ENCODE results near the gene CD7. TPM values are rescaled to one million over a fixed set of nuclear protein-coding genes. Genes with fewer than 3 reads are reported as not detected.
"Not testable (repeated sequence)": the region's sequence is repeated elsewhere in the genome, so short reads cannot be mapped to it uniquely, and the experiment has no call there.

Gene CD7
- 100 to 1,000 TPM; 186 to 190 TPM for total RNA-seq
- polyA plus RNA-seq = 193 TPM

DNA sequence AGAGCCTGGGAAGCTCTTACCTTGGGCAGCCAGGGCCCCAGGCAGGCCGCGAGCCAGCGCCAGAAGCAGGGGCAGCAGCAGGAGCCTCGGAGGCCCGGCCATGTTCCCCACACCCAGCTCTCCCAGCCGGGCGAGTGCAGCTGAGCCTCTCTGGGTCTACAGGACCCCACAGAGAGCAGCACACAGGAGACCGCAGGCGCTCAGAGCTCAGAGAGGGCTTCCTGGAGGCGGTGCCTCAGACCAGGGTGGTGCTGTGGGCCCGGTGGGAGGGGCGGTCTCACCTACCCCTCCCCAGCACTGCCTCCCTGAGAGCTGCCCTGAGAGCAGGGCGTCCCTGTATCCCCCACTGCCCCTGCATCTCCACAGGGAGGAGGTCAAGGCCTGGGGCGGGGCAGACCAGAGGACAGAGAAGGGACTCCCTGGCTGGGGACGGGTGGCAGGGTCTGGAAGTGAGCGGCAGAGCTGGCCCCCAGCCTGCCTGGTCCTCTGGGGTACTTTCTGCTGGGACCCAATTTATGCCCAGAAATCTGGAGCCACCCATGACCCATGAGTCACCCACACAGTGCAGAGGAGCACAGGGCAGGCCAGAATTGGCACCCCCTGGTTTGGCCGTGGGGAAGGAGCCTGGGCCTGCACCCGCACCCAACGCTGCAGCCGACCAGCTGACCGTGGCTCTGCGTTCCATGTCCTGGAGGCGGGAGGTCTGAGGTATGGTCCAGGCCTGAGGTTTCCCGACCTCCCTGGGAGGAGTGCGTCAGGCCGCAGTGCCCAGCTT is at the start of gene CD7:
TSS of gene CD7 (minus strand) at position 215 of the 775 bp plus-strand sequence. CDS start at position 102, 113 bp downstream.
- Mint-ChIP-seq H3K9me3 (no peaks in the 10 kb centered on the region), H3K4me3 (peak within 1 kb of the TSS in 5 of 7 donors; percentile 89 to 95 (median 94)), H3K36me3 (peaks cover 0 to 22% (median 0%) of the 10 kb centered on the region in 3 donors), H3K27me3 (peaks cover 0 to 2% of the 10 kb centered on the region in 2 donors), H3K4me1 (peaks cover 13 to 42% (median 16%) of the 10 kb centered on the region in 3 donors), H3K27ac (peak within 1 kb of the TSS in 7 of 8 donors; percentile 82 to 97 (median 96))
- Histone ChIP-seq H3K27me3 (ENCODE audit: insufficient read depth, low read length, poor library complexity, severe bottlenecking) (no peaks in the 10 kb centered on the region), H3K36me3 (ENCODE audit: insufficient read depth, low read length) (peaks cover 6% of the 10 kb centered on the region), H3K4me3 (ENCODE audit: low read length) (peak within 1 kb of the TSS; percentile 91), H3K27ac (ENCODE audit: low read depth, low read length) (peak within 1 kb of the TSS; percentile 45), H3K4me1 (ENCODE audit: insufficient read depth, low read length) (peaks cover 24% of the 10 kb centered on the region), H3K9me3 (ENCODE audit: low read length) (no peaks in the 10 kb centered on the region)
- ChIA-PET CTCF (interaction anchor here (0.9 to 8.2 kb wide), 12 partner anchors 16 to 117 kb away, joined by 3 to 127 read pairs (median 4); partner anchors contain the start of genes CSNK1D and SECTM1), POLR2A (interaction anchor here (1.1 to 3.1 kb wide), 4 partner anchors 12 to 25 kb away, joined by 4 to 37 read pairs (median 14); no protein-coding TSS in a partner anchor)
- DNase-seq = peak; percentile 54 to 85 (median 74)

DNA sequence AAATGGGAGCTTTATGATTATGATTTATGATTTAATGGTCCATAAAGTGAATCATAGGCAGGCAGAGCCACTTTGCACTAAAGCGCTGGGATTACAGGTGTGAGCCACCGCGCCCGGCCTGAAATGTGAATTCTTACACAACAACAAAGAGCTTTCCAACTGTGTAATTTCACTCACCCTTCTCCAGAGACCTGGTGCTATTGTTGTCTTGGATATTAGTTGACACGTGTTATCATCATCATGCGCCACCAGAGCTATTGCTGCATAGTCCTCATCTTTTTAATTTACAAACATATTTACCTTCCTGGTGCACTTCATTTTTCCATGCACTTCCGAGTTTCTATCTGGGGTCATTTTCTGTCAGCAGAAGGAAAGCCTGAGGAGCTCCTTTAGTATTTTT is 49.3 kb upstream of the CD7 start:
- no peaks in the 10 kb centered on the region for H3K36me3 ChIP-seq (ENCODE audit: insufficient read depth, low read length)
- H3K27me3 Mint-ChIP-seq = peaks cover 15 to 26% of the 10 kb centered on the region in 2 donors
- ChIA-PET CTCF (no interaction called here), POLR2A (no interaction called here)
- H3K36me3 Mint-ChIP-seq = no peaks in the 10 kb centered on the region
- peaks cover 0 to 11% (median 7%) of the 10 kb centered on the region in 3 donors for H3K4me1 Mint-ChIP-seq
- H3K9me3 Mint-ChIP-seq = no peaks in the 10 kb centered on the region
- peaks cover 10% of the 10 kb centered on the region for H3K27me3 ChIP-seq (ENCODE audit: insufficient read depth, low read length, poor library complexity, severe bottlenecking)
- H3K9me3 ChIP-seq (ENCODE audit: low read length) = no peaks in the 10 kb centered on the region
- peaks cover 5% of the 10 kb centered on the region for H3K4me1 ChIP-seq (ENCODE audit: insufficient read depth, low read length)
- no peak overlapping the region for H3K4me3 Mint-ChIP-seq
- DNase-seq = no peak
- no peak overlapping the region for H3K4me3 ChIP-seq (ENCODE audit: low read length)
- no peak overlapping the region for H3K27ac Mint-ChIP-seq
- H3K27ac ChIP-seq (ENCODE audit: low read depth, low read length) = no peak overlapping the region

DNA sequence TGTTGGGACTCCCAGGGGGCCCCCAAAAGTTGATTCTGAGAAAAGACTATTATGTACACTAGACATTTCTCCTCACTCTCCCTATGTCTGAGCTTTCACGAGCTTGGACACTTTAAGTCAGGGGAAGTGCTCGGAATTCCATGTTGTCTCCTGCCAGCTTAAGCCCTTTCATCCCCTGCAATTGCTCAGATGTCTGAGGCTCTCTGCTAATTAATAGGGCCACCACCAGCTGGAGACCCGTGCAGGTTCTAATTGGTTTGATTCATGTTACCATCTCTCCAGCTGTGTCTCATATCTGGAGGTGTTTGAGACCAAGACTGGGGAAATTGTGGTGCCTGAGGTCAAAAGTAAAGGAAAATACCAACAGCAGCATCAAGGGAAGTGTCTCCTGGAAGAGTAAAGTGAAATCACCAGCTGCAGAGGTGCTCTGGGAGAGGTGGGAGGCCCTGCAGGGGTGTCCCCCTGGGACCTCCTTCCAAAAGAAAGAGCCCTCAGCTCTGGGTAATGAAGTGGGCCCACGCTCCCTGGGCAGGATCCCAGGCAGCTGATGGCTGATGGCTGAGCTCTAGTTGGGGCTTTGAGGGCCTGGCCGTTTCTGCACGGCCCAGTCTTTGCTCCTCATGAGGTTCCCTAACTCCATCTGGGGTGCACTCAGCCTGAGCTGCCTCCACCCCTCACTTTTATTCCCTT is 48.3 kb upstream of the CD7 start:
- Histone ChIP-seq H3K4me1 (ENCODE audit: insufficient read depth, low read length) (peaks cover 4% of the 10 kb centered on the region), H3K27me3 (ENCODE audit: insufficient read depth, low read length, poor library complexity, severe bottlenecking) (peaks cover 6% of the 10 kb centered on the region), H3K27ac (ENCODE audit: low read depth, low read length) (no peak overlapping the region), H3K9me3 (ENCODE audit: low read length) (no peaks in the 10 kb centered on the region), H3K4me3 (ENCODE audit: low read length) (no peak overlapping the region), H3K36me3 (ENCODE audit: insufficient read depth, low read length) (no peaks in the 10 kb centered on the region)
- H3K27me3 Mint-ChIP-seq = peaks cover 15 to 20% of the 10 kb centered on the region in 2 donors
- POLR2A ChIA-PET = no interaction called here
- no peak overlapping the region for H3K27ac Mint-ChIP-seq
- CTCF ChIA-PET = no interaction called here
- no peak overlapping the region for H3K4me3 Mint-ChIP-seq
- peaks cover 0 to 5% (median 4%) of the 10 kb centered on the region in 3 donors for H3K4me1 Mint-ChIP-seq
- no peak for DNase-seq
- no peaks in the 10 kb centered on the region for H3K36me3 Mint-ChIP-seq
- no peaks in the 10 kb centered on the region for H3K9me3 Mint-ChIP-seq

DNA sequence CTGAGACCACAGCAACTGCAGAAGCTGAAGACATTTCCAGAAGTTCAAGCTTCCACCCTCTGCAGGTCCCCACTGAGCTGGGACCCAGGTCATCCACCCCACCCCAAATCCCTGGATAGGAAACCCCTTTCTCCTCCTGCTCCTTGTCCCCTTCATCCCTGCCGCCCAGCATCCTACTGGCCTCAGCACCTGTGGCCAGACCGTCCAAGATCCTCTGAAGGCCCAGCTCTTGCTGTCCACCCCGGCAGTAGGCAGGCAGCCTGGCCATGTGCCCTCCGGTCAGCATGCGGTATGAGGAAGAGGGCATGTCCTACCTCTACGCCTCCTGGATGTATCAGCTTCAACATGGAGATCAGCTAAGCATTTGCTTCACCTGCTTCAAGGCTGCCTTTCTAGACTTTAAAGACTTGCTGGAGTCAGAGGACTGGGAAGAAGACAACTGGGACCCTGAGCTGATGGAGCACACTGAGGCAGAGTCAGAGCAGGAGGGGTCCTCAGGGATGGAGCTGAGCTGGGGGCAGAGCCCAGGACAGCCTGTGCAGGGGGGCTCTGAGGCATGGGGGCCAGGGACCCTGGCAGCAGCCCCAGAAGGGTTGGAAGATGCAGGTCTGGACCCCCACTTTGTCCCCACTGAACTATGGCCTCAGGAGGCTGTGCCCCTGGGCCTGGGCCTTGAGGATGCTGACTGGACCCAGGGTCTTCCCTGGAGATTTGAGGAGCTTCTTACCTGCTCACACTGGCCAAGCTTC is 44.7 kb upstream of the CD7 start:
- ChIA-PET POLR2A (no interaction called here), CTCF (interaction anchor here (0.8 to 1.3 kb wide), 2 partner anchors 11 to 193 kb away, joined by 3 to 4 read pairs; no protein-coding TSS in a partner anchor)
- Mint-ChIP-seq H3K4me3 (no peak overlapping the region), H3K4me1 (peaks cover 2 to 7% (median 7%) of the 10 kb centered on the region in 3 donors), H3K9me3 (no peaks in the 10 kb centered on the region), H3K27me3 (peaks cover 5 to 7% of the 10 kb centered on the region in 2 donors), H3K27ac (no peak overlapping the region), H3K36me3 (no peaks in the 10 kb centered on the region)
- no peaks in the 10 kb centered on the region for H3K36me3 ChIP-seq (ENCODE audit: insufficient read depth, low read length)
- no peaks in the 10 kb centered on the region for H3K9me3 ChIP-seq (ENCODE audit: low read length)
- no peak overlapping the region for H3K27ac ChIP-seq (ENCODE audit: low read depth, low read length)
- no peak for DNase-seq
- H3K27me3 ChIP-seq (ENCODE audit: insufficient read depth, low read length, poor library complexity, severe bottlenecking) = no peaks in the 10 kb centered on the region
- H3K4me3 ChIP-seq (ENCODE audit: low read length) = no peak overlapping the region
- H3K4me1 ChIP-seq (ENCODE audit: insufficient read depth, low read length) = no peaks in the 10 kb centered on the region

DNA sequence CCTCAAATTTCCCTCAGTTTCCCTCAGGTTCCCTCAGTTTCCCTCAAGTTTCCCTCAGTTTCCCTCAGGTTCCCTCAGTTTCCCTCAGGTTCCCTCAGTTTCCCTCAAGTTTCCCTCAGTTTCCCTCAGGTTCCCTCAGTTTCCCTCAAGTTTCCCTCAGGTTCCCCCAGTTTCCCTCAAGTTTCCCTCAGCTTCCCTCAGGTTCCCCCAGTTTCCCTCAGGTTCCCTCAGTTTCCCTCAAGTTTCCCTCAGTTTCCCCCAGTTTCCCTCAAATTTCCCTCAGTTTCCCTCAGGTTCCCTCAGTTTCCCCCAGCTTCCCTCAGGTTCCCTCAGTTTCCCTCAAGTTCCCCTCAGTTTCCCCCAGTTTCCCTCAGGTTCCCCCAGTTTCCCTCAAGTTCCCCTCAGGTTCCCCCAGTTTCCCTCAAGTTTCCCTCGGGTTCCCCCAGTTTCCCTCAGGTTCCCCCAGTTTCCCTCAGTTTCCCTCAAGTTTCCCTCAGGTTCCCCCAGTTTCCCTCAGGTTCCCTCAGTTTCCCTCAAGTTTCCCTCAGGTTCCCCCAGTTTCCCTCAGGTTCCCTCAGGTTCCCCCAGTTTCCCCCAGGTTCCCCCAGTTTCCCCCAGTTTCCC is 42.2 kb upstream of the CD7 start:
- DNase-seq; H3K9me3 Mint-ChIP-seq; H3K36me3 ChIP-seq (ENCODE audit: insufficient read depth, low read length); H3K4me1 Mint-ChIP-seq; H3K4me3 Mint-ChIP-seq; H3K27me3 ChIP-seq (ENCODE audit: insufficient read depth, low read length, poor library complexity, severe bottlenecking); H3K27ac Mint-ChIP-seq; H3K4me3 ChIP-seq (ENCODE audit: low read length); H3K36me3 Mint-ChIP-seq; H3K9me3 ChIP-seq (ENCODE audit: low read length); H3K4me1 ChIP-seq (ENCODE audit: insufficient read depth, low read length); POLR2A ChIA-PET; H3K27ac ChIP-seq (ENCODE audit: low read depth, low read length): not testable (repeated sequence)
- peaks cover 9 to 17% of the 10 kb centered on the region in 2 donors for H3K27me3 Mint-ChIP-seq
- CTCF ChIA-PET = interaction anchor here (1.0 kb wide), 1 partner anchor 141 kb away, joined by 3 read pairs; no protein-coding TSS in a partner anchor

DNA sequence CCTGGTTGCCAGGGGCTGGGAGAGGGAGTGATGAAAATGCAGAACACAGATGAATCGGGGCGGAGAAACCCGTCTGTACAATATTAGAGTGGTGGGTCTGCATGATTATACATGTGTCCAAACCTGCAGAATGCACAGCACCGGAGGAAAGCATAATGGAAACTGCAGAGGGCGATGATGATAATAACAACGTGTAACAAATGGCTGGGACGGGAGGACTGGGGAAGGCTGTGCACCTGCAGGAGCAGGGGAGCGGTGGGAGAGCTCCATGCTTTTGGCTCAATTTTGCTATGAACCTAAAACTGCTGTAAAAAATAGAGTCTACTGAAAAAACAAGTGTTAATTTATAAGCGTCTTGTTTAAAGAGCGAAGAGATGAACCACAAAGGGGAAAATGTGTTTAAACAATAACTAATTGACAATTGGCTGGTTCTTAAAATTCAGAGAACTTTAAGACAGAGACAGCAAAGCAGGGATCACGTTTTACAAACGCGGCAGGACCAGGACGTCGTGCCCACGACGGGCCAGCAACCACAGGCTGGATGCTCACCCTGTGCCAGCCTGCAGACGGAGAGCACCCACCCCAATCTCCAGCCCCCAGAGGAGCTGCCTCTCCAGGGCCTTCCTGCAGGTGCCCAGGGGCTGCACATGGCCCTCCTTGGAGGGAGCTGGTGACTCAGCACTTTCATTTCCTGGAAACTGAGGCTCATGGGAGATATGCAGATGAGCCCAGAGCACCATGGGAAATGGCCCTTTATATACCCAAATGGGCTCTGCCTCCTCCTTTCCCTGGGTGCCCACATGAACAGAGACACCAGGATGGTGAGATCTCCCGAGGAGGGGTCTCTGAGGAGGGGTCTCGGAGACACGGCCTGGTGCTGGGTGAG is 41.3 kb upstream of the CD7 start, which contains the start of gene TEX19:
TSS of gene TEX19 (plus strand) at position 783 of the 886 bp plus-strand sequence. CDS start 2,904 bp downstream, outside the sequence.
- POLR2A ChIA-PET = interaction anchor here (0.7 kb wide), 1 partner anchor 52 kb away, joined by 3 read pairs; no protein-coding TSS in a partner anchor
- Histone ChIP-seq H3K27ac (ENCODE audit: low read depth, low read length) (no peak within 1 kb of the TSS), H3K4me3 (ENCODE audit: low read length) (no peak within 1 kb of the TSS), H3K9me3 (ENCODE audit: low read length) (no peaks in the 10 kb centered on the region), H3K4me1 (ENCODE audit: insufficient read depth, low read length) (no peaks in the 10 kb centered on the region), H3K27me3 (ENCODE audit: insufficient read depth, low read length, poor library complexity, severe bottlenecking) (no peaks in the 10 kb centered on the region), H3K36me3 (ENCODE audit: insufficient read depth, low read length) (no peaks in the 10 kb centered on the region)
- Mint-ChIP-seq H3K4me1 (peaks cover 2 to 7% (median 7%) of the 10 kb centered on the region in 3 donors), H3K4me3 (peak within 1 kb of the TSS in 1 of 7 donors; percentile 8), H3K36me3 (no peaks in the 10 kb centered on the region), H3K27me3 (peaks cover 9 to 17% of the 10 kb centered on the region in 2 donors), H3K27ac (peak within 1 kb of the TSS in 1 of 8 donors; percentile 22), H3K9me3 (no peaks in the 10 kb centered on the region)
- no peak for DNase-seq
- CTCF ChIA-PET = interaction anchor here (1.0 kb wide), 1 partner anchor 142 kb away, joined by 3 read pairs; no protein-coding TSS in a partner anchor

DNA sequence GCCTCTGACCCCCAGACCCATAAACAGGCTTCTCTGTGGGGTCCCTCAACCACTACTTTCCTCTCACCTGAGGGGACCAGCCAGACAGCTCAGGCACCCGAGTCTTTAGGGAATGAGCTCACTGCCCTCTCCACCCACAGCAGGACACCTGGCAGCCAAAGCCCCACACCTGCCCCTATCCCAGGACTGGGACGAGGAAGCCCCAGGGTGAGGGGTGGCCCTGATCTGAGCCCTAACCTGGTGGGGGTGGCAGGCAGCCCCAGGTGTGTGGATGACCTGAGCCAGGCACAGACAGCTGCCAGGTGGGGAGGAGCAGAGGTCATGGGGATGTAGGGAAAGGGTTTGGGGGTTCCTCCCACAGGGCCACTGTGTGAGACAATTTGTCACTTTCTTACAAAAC is 40.0 kb upstream of the CD7 start:
- no peak overlapping the region for H3K4me3 Mint-ChIP-seq
- DNase-seq = no peak
- no peaks in the 10 kb centered on the region for H3K9me3 Mint-ChIP-seq
- ChIA-PET POLR2A (no interaction called here), CTCF (no interaction called here)
- H3K36me3 ChIP-seq (ENCODE audit: insufficient read depth, low read length) = no peaks in the 10 kb centered on the region
- peaks cover 9 to 17% of the 10 kb centered on the region in 2 donors for H3K27me3 Mint-ChIP-seq
- H3K4me1 Mint-ChIP-seq = peaks cover 2 to 7% (median 7%) of the 10 kb centered on the region in 3 donors
- H3K27ac Mint-ChIP-seq = no peak overlapping the region
- no peak overlapping the region for H3K4me3 ChIP-seq (ENCODE audit: low read length)
- H3K36me3 Mint-ChIP-seq = no peaks in the 10 kb centered on the region
- no peaks in the 10 kb centered on the region for H3K4me1 ChIP-seq (ENCODE audit: insufficient read depth, low read length)
- no peak overlapping the region for H3K27ac ChIP-seq (ENCODE audit: low read depth, low read length)
- no peaks in the 10 kb centered on the region for H3K27me3 ChIP-seq (ENCODE audit: insufficient read depth, low read length, poor library complexity, severe bottlenecking)
- no peaks in the 10 kb centered on the region for H3K9me3 ChIP-seq (ENCODE audit: low read length)
